K562 (cell line): ENCODE measurements around the gene TBXAS1. TPM values are rescaled to one million over a fixed set of nuclear protein-coding genes. Genes with fewer than 3 reads are reported as not detected.

Source experiments
- FUS ChIP-seq: fragments of 200-400 bp; formaldehyde crosslinking; optimal IDR thresholded peaks from 2 replicates; pipeline ENCODE3; 2017; ENCODE audit warnings: low read depth, low read length
- HMGN3 ChIP-seq: IDR thresholded peaks from 2 replicates; pipeline ENCODE4 v1.6.1; 2011; ENCODE audit warnings: borderline replicate concordance, low read depth, mild to moderate bottlenecking, mixed read lengths, low read length; ENCODE audit not compliant: insufficient read length; ENCODE audit errors: extremely low read depth
- JUNB ChIP-seq: fragments of 450-650 bp; formaldehyde crosslinking; conservative IDR thresholded peaks from 2 replicates; pipeline ENCODE4 v1.4.0; 2020; ENCODE audit warnings: mild to moderate bottlenecking
- KHSRP ChIP-seq: fragments of 450-650 bp; IDR thresholded peaks from 2 replicates; pipeline ENCODE4 v1.6.1; 2017
- KLF10 ChIP-seq: fragments of 250-450 bp; sonication (Bioruptor Pico); IDR thresholded peaks from 2 replicates; pipeline ENCODE4 v1.6.1; 2021; ENCODE audit warnings: matching md5 sums
- MAFG ChIP-seq: fragments of 450-650 bp; conservative IDR thresholded peaks from 2 replicates; pipeline ENCODE4 v1.6.1; 2016; ENCODE audit warnings: missing genetic modification characterization, missing compliant biosample characterization
- NFIX ChIP-seq: fragments of 250-450 bp; sonication (Bioruptor Pico); IDR thresholded peaks from 2 replicates; pipeline ENCODE4 v1.4.0; 2020; ENCODE audit warnings: low read depth, mild to moderate bottlenecking, moderate library complexity
- PHB2 ChIP-seq: fragments of 450-650 bp; IDR thresholded peaks from 2 replicates; pipeline ENCODE4 v1.6.1; 2017; ENCODE audit warnings: low read depth
- POLR2A ChIP-seq: fragments of 450-650 bp; conservative IDR thresholded peaks from 2 replicates; pipeline ENCODE4 v1.6.1; 2016
- POLR3G ChIP-seq: IDR thresholded peaks from 2 replicates; pipeline ENCODE4 v1.6.1; 2011; ENCODE audit not compliant: insufficient read length, insufficient replicate concordance; ENCODE audit errors: extremely low read depth
- PTBP1 ChIP-seq: fragments of 200-400 bp; formaldehyde crosslinking; IDR thresholded peaks from 2 replicates; pipeline ENCODE4 v1.6.1; 2017; ENCODE audit warnings: low read depth, low read length
- RCOR1 ChIP-seq, 2 experiments: IDR thresholded peaks; 2 replicates each; pipeline ENCODE4 v1.6.1; 2012; ENCODE audit warnings: low read depth in 2 of 2, low read length in 2 of 2, borderline replicate concordance in 1 of 2, improper control_type of control experiment in 1 of 2
- SMARCA5 ChIP-seq: fragments of 450-650 bp; IDR thresholded peaks from 2 replicates; pipeline ENCODE4 v1.6.1; 2016
- SP1 ChIP-seq: sonication (generic); formaldehyde crosslinking; IDR thresholded peaks from 2 replicates; pipeline ENCODE4 v1.8.1; 2022; ENCODE audit warnings: mild to moderate bottlenecking, missing genetic modification reagents
- SRSF9 ChIP-seq: fragments of 200-400 bp; formaldehyde crosslinking; IDR thresholded peaks from 2 replicates; pipeline ENCODE4 v1.6.1; 2017; ENCODE audit warnings: low read depth, low read length, borderline replicate concordance
- TAF1 ChIP-seq: IDR thresholded peaks from 2 replicates; pipeline ENCODE4 v1.6.1; 2011; ENCODE audit warnings: mild to moderate bottlenecking, low read length, moderate library complexity; ENCODE audit not compliant: insufficient read depth, control insufficient read depth, severe bottlenecking; ENCODE audit errors: extremely low read depth
- TCFL5 ChIP-seq: fragments of 250-450 bp; sonication (Bioruptor Pico); conservative IDR thresholded peaks from 2 replicates; pipeline ENCODE4 v1.6.1; 2021; ENCODE audit warnings: mild to moderate bottlenecking, moderate library complexity, matching md5 sums
- ZBTB7A ChIP-seq: IDR thresholded peaks from 2 replicates; pipeline ENCODE4 v1.6.1; 2011; ENCODE audit warnings: low read depth, mild to moderate bottlenecking, low read length, moderate library complexity, borderline replicate concordance; ENCODE audit not compliant: control insufficient read depth
- ZNF274 ChIP-seq: IDR thresholded peaks from 2 replicates; pipeline ENCODE4 v1.6.1; 2011; ENCODE audit warnings: low read depth, mild to moderate bottlenecking, low read length, moderate library complexity, borderline replicate concordance
- ZNF445 ChIP-seq: fragments of 250-450 bp; sonication (Bioruptor Pico); IDR thresholded peaks from 2 replicates; pipeline ENCODE4 v1.4.0; 2020; ENCODE audit warnings: low read depth, mild to moderate bottlenecking, moderate library complexity
- ZNF699 ChIP-seq: fragments of 250-450 bp; sonication (Bioruptor Pico); IDR thresholded peaks from 2 replicates; pipeline ENCODE4 v1.8.0; 2021; ENCODE audit warnings: mild to moderate bottlenecking, moderate library complexity; ENCODE audit not compliant: insufficient replicate concordance
- polyA plus RNA-seq, 8 experiments: library from polyadenylated mRNA; depleted of rRNA in 4 of 8; stranded (reverse) in 5 of 8; unstranded in 3 of 8; fragments of >200 nt; fragmentation: Nextera tagmentation in 2 of 8; fragmentation: Illumina TruSeq in 1 of 8; extraction: Ambion mirVana in 2 of 8; extraction: Trizol in 1 of 8; gene quantifications; 2 replicates each; pipeline versions ENCODE4 v1.2.1 to v1.2.3, GENCODE V29; 2011 to 2014; ENCODE audit warnings: inconsistent platforms in 1 of 8, missing spikeins in 1 of 8
- total RNA-seq, 7 experiments: library from RNA; depleted of rRNA in 6 of 7; stranded (reverse); fragments of >200 nt in 6 of 7; fragmentation: Illumina TruSeq in 2 of 7; extraction: Trizol in 2 of 7; gene quantifications; 2 replicates each; pipeline versions ENCODE4 v1.2.1 to v1.2.3, GENCODE V29; 2011 to 2021; ENCODE audit warnings: low replicate concordance in 1 of 7
- TF ChIP-seq, protein P1 (sequence below): fragments of 200-800 bp; sonication (Bioruptor generic); IDR thresholded peaks from 2 replicates; pipeline ENCODE4 v1.6.1; 2017; ENCODE audit warnings: missing genetic modification characterization, missing compliant biosample characterization
- TF ChIP-seq, protein P2 (sequence below): fragments of 450-650 bp; formaldehyde crosslinking; IDR thresholded peaks from 2 replicates; pipeline ENCODE4 v1.4.0; 2020; ENCODE audit warnings: mild to moderate bottlenecking, moderate library complexity
- TF ChIP-seq, protein P3 (sequence below): sonication (generic); formaldehyde crosslinking; IDR thresholded peaks from 2 replicates; pipeline ENCODE4 v1.8.0; 2022; ENCODE audit warnings: mild to moderate bottlenecking, missing genetic modification reagents

Gene TBXAS1
- total and polyA plus RNA-seq, 9 of the 15 experiments (the other 6 are each of a cell fraction or from before 2014, with no cell fraction given), result 1.1 to 8.3 (median 1.9) TPM

DNA sequence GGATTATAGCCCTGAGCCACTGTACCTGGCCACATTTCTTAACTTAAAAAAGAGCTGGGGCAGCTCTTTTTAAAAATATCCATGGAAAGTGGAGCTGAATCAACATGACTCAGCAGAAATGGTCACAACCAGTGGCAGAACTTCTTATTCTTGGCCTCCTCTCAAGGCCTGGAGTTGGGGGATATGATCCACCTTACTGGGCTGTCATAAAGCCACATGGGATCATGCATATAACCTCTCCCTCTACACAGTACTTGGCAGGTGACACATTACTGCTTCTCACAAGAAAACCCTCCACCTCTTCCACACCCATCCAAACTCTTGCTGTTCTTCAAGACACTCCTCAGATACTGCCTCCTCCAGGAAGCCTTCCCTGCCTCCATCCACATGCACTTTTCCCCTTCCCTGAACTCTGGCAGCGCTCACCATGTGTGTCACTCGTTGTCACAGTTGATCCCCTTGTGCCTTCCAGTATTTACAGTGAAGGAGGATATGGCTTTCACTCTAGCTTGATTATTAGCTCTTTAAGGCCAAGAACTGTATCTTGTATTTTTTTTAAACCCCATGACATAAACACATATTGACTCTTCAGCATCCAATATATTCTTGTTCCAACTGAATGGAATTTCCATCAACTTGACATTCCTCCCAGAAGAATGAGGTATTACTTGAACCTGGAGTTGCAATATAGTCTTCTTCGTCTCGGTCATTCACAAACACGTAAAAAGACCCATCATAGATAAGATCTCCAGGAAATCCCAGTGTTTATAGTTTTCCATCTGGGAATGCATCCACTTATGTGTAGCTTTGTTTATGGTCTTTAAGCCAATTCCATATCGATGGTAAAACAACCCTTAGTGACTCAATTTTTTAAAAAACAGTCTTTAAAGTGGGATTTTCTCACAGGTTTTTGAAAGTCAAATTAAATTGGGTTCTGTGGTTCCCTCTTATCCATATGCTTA, 85.5 kb downstream of the TBXAS1 start (continued):
- TF ChIP-seq, protein P1, sequence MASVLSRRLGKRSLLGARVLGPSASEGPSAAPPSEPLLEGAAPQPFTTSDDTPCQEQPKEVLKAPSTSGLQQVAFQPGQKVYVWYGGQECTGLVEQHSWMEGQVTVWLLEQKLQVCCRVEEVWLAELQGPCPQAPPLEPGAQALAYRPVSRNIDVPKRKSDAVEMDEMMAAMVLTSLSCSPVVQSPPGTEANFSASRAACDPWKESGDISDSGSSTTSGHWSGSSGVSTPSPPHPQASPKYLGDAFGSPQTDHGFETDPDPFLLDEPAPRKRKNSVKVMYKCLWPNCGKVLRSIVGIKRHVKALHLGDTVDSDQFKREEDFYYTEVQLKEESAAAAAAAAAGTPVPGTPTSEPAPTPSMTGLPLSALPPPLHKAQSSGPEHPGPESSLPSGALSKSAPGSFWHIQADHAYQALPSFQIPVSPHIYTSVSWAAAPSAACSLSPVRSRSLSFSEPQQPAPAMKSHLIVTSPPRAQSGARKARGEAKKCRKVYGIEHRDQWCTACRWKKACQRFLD (CRISPR knock-in tag), result no peak
- no peak for TF ChIP-seq ZNF274
- peak in 1 of 2 experiments; percentile 81; a peak in 2 of 4 replicates for TF ChIP-seq RCOR1 (IDR thresholded peaks at IDR 0.05; ENCODE audit: borderline replicate concordance in 1 of 2, low read depth in 2 of 2, low read length in 2 of 2)
- no peak for TF ChIP-seq KLF10 (CRISPR knock-in tag)
- TF ChIP-seq PTBP1, result no peak
- TF ChIP-seq TAF1, result no peak
- no peak for TF ChIP-seq JUNB
- no peak for TF ChIP-seq ZBTB7A
- no peak for TF ChIP-seq KHSRP
- TF ChIP-seq HMGN3, result no peak
- TF ChIP-seq MAFG (tag), result peak; percentile 100
- no peak for TF ChIP-seq NFIX (CRISPR knock-in tag)
- no peak for TF ChIP-seq FUS
- peak; percentile 42; the same call in 1 of the 2 replicates for TF ChIP-seq SP1 (CRISPR knock-in tag)
- no peak for TF ChIP-seq ZNF699 (CRISPR knock-in tag)
- peak; percentile 98 for TF ChIP-seq SMARCA5
- TF ChIP-seq POLR3G, result no peak
- TF ChIP-seq ZNF445 (CRISPR knock-in tag), result 0 out of 2 replicates have a peak, but pooled peaks have one; percentile 21
- no peak; the same call in 1 of the 2 replicates for TF ChIP-seq POLR2A
- no peak for TF ChIP-seq SRSF9
- TF ChIP-seq, protein P2, sequence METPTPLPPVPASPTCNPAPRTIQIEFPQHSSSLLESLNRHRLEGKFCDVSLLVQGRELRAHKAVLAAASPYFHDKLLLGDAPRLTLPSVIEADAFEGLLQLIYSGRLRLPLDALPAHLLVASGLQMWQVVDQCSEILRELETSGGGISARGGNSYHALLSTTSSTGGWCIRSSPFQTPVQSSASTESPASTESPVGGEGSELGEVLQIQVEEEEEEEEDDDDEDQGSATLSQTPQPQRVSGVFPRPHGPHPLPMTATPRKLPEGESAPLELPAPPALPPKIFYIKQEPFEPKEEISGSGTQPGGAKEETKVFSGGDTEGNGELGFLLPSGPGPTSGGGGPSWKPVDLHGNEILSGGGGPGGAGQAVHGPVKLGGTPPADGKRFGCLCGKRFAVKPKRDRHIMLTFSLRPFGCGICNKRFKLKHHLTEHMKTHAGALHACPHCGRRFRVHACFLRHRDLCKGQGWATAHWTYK, result 0 out of 2 replicates have a peak, but pooled peaks have one; percentile 26
- TF ChIP-seq, protein P3, sequence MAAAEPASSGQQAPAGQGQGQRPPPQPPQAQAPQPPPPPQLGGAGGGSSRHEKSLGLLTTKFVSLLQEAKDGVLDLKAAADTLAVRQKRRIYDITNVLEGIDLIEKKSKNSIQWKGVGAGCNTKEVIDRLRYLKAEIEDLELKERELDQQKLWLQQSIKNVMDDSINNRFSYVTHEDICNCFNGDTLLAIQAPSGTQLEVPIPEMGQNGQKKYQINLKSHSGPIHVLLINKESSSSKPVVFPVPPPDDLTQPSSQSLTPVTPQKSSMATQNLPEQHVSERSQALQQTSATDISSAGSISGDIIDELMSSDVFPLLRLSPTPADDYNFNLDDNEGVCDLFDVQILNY, result no peak
- no peak for TF ChIP-seq PHB2
- TF ChIP-seq TCFL5 (CRISPR knock-in tag), result no peak
